RWPE1 (cell line): Measurements from ENCODE around the gene GMIP.
A peak's percentile ranks its signal among the peaks of the same experiment; 100 is the strongest.
"Not testable (repeated sequence)": the region's sequence is repeated elsewhere in the genome, so short reads cannot be mapped to it uniquely, and the experiment has no call there.

Experiments used
- CTCF ChIA-PET: fragments of 350-600 bp; sonication (Branson Sonifier 250); formaldehyde crosslinking; extraction: SDS; loops from one replicate; lab custom pipeline; 2021; lab: Yijun Ruan, JAX
- POLR2A ChIA-PET: fragments of 400-600 bp; formaldehyde crosslinking; extraction: SDS; loops from one replicate; lab custom pipeline; 2020; ENCODE audit warnings: antibody characterized with exemption; ENCODE audit not compliant: low non-redundant PET; lab: Yijun Ruan, JAX
- DNase-seq: peaks from one replicate; pipeline ENCODE4 v3.0.0; 2012; ENCODE audit warnings: low spot score
- H3K27ac ChIP-seq: fragments of 450-650 bp; 2 replicates; pipeline ENCODE4 v1.5.1; 2017
- CTCF ChIP-seq: fragments of 450-650 bp; conservative IDR thresholded peaks from 2 replicates; pipeline ENCODE4 v1.5.1; 2017; ENCODE audit warnings: low read depth, mild to moderate bottlenecking

Gene GMIP

GRCh38 chr19:19606021-19606420 is 37.4 kb downstream of the GMIP start:
- peak; percentile 87 for DNase-seq
- no peak for TF ChIP-seq CTCF
- POLR2A ChIA-PET, result no interaction called here
- CTCF ChIA-PET, result no interaction called here
- peak overlapping the region; percentile 67 for H3K27ac ChIP-seq

GRCh38 chr19:19602713-19603324 is 40.6 kb downstream of the GMIP start:
- ChIA-PET CTCF (interaction anchor here (0.6 to 1.5 kb wide), 5 partner anchors 11 to 78 kb away, joined by 3 to 6 read pairs (median 4); no protein-coding TSS in a partner anchor), POLR2A (no interaction called here)
- TF ChIP-seq CTCF, result no peak
- DNase-seq, result peak; percentile 62
- H3K27ac ChIP-seq, result peak overlapping the region; percentile 81

- TF ChIP-seq CTCF, result no peak
- peak; percentile 45 for DNase-seq
- ChIA-PET POLR2A (no interaction called here), CTCF (interaction anchor here (0.6 to 1.5 kb wide), 5 partner anchors 11 to 236 kb away, joined by 3 to 6 read pairs (median 4); no protein-coding TSS in a partner anchor)
- peak overlapping the region; percentile 81 for H3K27ac ChIP-seq
These were observed 41.2 kb downstream of the GMIP start for GRCh38 chr19:19602136-19602712.

GRCh38 chr19:19600793-19601330 is 42.6 kb downstream of the GMIP start:
- H3K27ac ChIP-seq, result no peak overlapping the region
- no peak for TF ChIP-seq CTCF

GRCh38 chr19:19598728-19599451 is 44.6 kb downstream of the GMIP start:
- DNase-seq, H3K27ac ChIP-seq, CTCF ChIA-PET, POLR2A ChIA-PET: not testable (repeated sequence)

More at GRCh38 chr19:19600793-19601330, 42.6 kb downstream of the GMIP start:
- no peak for DNase-seq
- POLR2A ChIA-PET, result no interaction called here
- CTCF ChIA-PET, result interaction anchor here (0.6 kb wide), 1 partner anchor 96 kb away, joined by 6 read pairs; no protein-coding TSS in a partner anchor

GRCh38 chr19:19597809-19598306 is 45.6 kb downstream of the GMIP start:
- H3K27ac ChIP-seq, result no peak overlapping the region
- no peak for DNase-seq
- no peak for TF ChIP-seq CTCF
- ChIA-PET POLR2A (no interaction called here), CTCF (no interaction called here)
